HG03135 (cell line): ENCODE results near the gene TEAD1.

ENCODE experiments used
- ATAC-seq: cut with Tn5 transposase; IDR thresholded peaks from one replicate; pipeline ENCODE4 v1.9.1; 2021; ENCODE audit warnings: mild to moderate bottlenecking, moderate library complexity; ENCODE audit not compliant: unreplicated experiment

TEAD1 gene

DNA sequence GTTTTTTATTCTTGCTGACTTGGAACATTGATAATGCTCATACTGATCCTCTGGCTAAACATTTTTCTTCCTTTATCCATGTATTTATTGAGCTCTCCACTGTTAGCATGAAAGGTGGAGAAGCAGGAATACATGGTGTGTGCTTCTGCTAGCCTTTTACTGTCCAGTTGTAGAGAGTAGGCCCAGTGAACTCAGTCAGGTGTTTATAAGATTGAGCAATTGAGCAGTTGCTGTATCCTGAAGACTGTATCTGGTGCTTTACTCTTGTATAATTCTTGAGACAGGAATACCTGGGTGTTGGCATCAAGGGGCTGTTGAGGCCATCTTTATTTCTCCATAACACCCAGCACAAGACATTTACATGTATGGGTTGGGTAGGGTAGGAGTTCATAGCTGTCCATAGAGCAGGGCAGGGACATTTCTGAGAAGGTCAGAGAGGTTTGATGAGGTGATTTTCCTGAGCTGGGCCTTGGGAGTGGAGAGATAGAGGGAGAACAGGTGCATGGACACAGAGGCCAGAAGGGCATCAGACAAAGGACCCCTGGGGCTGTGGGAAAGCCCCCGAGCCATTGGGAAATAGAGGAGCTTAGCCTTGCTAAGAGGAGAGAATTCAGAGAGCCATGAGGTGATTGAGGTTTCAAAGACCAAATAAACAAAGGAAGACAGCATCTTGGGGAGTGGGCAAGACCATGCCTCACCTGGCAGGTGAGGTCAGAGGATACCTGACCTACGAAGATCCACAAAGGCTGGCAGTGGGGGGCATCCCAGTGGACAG is 155.5 kb downstream of the TEAD1 start:
- ATAC-seq = no peak

DNA sequence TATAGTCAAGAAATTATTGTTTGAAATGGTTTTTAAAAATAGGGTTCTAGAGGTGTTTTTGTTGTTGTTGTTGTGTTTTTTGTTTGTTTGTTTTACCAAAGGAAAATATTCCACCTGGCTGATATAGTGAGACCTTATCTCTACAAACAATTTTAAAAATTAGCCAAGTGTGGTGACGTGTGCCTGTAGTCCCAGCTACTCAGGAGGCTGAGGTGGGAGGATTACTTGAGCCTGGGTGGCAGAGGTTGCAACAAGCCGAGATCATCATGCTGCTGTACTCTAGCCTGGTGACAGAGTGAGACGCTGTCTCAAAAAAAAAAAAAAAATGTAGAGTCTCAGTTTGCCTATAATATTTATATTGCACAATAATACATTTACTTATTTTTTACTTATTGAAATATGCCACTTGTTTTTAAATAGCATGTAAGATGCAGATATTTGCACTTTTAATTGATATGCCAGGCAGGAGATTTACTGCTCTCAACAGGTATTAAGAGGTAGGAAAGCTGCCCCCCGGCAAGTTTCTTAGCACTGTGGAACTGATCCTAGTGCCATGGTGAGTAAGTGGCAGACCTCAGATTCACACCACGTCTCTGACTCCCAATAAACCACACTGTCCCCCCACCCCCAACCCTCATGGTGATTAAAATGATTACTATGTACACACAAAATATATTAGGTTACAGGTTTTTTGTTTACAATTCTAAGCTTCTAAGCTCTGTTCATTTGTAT is 157.4 kb downstream of the TEAD1 start:
- ATAC-seq = no peak

DNA sequence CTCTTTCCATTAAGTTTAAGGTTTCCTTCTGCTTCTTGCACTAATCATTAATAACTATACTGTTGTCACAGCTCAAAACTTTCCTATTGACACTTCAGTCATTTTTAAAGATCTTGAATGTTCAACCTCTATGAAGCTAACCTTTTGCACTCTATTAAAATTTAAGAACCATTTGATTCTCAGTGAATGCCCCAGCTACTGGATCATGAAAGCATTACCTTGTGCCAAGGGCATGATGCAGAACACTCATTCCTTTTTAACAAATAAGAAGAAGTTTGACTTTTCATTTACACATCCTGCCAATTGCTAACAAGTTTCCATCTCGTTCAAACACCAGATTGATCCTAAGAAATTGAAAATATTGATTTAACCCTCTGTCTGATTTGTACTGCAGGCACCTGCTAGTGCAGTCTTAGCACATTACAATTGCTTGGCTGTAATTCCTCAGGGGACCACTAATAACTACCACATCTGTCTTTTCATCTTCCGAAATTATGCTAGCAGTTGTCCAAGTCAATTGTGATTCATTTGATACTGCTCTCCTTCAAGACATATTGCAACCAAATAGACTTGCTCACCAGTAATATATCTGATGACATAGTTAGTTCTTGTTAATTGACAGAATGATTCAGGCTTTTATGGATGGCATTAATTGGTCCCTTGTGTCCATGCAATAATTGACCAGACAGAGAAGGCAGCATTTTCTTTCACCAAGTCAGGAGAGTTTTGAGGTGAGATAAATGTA is 158.4 kb downstream of the TEAD1 start:
- no peak for ATAC-seq

DNA sequence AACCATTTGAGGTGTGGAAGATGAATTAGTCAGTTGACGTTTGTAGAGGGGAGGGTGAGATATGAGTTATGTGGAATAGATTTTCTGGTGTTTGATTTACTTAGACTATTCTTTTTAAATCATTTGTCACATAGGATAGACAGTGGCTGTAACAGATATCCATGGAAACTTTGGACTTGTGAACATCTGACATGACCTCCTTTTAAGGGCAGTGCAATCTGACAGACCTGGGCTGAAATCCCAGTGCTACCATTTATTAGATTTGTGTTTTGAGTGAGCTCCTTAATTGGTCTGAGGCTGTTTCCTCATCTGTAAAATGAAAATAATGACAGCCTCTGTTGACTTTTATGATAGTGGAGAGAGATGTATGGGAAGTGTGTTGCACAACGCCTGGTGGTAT is 159.9 kb downstream of the TEAD1 start:
- ATAC-seq = no peak

DNA sequence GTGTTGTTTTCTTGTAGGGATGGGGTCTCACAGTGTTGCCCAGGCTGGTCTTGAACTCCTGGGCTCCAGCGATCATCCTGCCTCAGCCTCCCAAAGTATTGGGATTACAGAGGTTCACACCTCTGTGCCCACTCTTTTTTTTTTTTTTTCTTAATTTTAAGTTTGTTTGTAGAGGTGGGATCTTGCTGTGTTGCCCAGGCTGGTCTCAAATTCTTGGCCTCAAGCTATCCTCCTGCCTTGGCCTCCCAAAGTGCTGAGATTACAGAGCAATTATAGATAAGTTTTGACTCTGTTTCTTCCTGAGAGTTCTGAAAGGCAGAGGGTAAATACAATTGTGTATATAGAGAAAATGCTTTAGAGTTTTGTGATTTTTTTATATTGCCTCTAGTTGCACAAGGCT is 160.4 kb downstream of the TEAD1 start:
- no peak for ATAC-seq

DNA sequence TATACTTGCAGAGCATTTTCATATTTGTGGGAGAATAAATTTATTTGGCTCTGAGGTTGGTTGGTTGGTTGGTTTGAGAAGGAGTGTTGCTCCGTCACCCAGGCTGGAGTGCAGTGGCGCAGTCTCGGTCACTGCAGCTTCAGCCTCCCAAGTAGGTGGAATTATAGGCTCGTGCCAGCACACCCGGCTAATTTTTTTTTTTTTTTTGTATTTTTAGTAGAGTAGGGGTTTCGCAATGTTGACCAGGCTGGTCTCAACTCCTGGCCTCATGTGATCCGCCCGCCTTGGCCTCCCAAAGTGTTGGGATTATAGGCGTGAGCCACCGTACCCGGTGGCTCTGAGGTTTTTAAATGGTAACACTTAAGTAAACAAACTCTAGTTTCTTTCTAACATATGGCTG is 161.1 kb downstream of the TEAD1 start:
- ATAC-seq = no peak

DNA sequence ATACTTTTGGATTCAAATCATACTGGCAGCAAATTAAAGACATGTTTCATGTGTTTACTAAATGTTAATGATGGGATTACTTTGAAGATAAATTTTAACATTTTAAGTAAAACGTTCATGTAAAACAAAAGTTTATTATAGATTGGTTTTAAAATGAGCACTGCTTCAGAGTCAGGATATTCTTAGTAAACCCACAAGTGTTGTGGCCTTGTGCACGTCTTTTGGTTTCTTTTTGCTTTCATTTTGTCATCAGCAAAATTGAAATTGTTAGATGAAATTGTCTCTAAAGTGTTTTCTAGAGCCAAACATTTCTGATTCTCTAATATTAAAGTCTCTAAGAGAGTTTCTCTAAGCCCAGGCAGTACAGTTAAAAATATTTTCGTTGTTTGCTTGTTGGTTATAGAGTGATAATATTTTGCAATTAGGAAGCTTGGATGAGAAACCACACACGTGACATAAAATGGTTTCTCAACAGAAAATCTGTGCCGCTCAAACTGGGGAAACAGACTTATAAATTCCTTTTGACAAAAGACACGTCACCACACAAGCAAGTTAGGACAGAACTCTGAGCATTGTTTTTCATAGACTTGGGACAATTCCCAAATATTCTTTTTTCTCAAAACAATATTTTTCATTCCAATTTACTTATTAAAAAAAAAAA is 164.4 kb downstream of the TEAD1 start:
- no peak for ATAC-seq

DNA sequence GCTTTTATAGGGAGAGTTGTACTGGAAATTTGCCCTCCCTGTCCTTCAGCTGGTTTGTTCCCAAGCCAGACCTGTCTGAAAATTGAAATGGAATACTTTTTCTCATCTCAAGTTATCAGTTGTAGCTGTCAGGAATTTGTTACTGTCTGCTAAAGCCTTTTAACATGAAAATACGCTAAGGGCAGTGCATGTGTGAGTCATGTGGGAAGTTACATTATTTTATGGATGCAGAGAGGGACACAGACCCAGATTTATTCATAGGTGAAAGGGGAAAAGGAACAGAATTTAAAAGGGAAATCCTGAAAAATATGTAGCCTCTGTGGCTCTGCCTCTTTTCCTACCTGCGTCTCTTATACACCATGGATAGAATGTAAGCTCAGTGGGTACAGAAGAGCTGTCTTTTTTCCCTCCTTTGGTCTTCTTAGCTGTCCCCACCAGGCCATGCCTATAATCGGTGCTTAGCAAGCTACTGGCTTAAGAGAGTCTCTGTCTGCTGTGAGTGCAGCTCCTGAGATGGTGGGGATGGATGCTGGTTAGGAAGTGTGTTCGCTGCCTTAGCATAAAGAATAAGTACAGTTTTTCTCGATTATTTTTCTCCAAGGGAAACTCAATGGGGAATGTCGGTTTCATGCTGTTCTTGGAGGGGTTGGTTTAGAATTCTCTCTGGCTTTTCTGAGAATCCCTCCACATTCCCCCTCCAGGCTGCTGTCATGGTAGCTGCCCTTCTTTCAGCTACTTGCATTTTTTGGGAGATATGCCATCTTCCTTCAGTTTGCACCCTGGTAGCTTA is 166.8 kb downstream of the TEAD1 start:
- no peak for ATAC-seq

DNA sequence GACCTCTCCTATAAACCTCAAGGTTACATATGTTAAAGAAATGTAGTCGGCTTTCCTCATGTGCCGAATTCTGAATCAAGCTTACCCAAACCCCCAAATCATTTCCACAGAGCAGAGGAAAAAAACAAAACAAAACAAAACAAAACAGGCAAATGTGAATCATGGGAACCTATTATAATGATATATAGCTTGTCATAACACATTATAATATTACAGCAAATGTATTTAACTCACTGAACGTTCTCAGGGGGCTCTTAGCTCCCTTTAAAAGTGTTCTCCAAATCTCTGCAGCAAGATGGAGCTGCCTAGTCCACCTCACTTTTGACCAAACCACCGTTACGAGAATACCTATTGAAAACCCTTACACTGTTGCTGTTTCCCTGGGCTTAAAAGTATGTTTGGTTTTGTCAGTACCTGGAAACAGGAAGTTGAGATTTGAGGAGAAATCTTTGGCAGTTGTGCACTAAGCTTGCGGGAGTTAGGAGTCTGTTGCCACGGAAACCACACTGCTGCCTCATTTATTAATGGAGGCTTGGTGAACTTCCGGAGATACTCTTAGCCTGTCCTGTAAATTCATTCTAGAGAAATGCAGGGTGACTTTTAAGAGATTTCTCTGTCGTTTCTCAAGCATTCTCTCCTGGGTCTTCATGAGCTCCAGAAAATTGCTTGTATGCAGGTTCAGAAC is 167.9 kb downstream of the TEAD1 start:
- ATAC-seq = no peak

DNA sequence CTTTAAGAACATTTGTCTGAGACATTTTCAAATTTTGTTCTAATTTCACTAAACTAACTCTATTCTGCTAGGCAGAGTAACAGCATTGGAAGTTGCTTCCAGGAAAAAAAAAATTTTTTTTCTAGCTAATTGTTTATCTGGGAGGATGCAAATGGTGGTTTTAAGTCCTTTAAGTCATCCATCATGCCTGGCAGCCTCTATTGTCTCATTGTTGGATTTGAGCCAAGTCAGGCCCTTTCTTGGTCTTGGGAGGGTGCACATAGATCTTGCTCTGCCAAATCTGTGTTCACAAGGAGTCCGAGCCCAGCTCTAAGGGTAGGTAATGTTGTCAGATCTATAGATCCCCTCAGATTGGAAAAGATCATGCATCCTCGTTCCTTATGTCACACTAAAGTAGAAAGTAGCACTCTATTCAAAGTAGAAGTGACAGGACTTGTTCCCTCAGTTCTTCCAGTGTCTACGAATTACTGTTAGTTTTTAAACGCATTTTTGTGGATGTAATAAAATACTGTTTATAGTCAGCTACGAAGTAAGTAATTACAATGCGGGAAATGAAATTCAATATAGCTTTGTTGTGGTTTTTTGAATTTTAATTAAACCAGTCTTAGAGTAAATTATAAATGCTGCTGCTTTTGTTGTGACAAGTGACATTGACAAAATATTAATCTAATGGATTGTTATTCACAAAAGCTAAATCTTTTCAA is 168.9 kb downstream of the TEAD1 start:
- no peak for ATAC-seq

DNA sequence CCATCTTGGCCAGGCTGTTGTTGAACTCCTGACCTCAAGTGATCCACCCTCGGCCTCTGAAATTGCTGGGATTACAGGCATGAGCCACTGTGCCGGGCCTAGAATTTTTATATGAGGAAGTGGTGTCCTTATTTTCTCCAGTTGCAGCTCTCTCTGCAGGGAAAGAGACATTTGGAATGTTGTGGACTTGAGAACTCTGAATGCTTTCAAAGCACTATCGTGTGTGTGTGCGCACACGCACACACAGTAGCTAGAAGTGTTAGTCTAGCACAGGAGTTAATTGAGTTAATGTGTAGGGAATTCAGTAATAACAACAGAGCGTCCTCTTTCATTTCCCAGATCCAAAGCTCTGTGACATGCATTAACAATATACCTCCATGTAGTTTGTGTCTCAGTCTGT is 170.9 kb downstream of the TEAD1 start:
- no peak for ATAC-seq

DNA sequence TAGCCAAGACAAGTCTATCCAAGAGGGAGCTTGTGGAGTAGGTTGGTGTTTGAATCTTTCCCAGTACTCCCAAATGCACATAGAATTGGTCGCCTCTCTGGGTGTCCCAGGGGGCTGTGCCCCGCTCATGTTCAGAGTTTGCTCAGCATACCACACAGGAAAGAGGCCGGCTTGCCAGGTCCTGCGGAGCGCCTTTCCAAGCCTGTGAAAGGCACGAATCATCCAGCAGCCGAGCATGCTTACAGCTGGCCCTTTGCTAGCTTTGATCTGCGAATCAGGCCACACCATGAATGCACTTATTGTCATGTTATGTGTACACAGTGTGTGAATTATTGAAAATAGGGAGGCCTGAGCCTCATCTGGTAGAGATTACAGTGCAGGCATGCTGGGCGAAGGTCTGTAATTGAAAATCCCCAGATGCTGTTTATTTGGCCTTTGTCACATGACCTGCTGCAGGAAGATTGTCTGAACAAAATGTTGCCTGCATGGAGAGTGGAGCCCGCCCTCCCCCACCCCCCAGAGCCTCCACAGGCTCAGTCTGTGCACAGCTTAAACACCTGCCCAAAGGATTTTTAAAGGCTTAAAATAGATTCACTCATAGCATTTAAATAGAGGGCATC is 171.6 kb downstream of the TEAD1 start:
- ATAC-seq = no peak

DNA sequence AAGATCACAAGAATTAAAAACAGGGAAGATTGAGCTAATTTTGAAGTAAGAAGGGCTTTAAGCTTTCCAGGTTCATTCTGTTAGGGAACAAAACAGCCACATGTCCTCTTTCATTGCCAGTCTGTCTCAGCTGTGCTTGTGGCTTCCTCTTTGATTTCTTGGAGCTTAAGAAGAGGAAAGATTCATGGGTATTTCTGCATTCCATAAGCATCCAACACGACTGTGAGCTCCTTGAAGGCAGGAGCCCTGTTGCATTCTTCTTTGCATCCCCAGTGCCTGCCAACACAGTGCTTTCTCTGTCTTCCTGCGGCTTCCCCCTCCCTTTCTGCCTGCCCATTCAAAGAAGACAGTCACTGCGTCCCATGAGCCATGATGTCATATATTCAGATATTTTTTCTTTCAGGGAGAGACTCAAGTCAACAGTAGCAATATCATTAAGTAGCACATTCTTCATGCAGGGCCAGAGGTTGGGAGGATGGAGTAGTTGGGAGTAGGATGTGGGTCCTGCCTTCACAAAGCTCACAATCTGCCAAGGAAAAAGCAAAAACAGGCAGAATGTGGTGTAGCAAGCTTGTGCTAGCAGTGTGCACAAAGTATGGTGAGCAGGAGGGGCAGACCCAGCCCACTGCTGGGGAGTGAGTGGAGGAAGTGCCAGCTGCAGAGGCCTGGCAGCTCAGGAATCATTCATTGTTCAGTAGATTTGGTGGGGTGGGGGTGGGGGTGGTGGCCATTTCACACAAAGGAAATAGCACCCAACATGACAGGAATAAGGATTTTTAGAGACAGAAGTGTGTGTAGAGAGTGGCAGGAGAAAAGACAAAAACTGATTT is 172.8 kb downstream of the TEAD1 start:
- no peak for ATAC-seq

DNA sequence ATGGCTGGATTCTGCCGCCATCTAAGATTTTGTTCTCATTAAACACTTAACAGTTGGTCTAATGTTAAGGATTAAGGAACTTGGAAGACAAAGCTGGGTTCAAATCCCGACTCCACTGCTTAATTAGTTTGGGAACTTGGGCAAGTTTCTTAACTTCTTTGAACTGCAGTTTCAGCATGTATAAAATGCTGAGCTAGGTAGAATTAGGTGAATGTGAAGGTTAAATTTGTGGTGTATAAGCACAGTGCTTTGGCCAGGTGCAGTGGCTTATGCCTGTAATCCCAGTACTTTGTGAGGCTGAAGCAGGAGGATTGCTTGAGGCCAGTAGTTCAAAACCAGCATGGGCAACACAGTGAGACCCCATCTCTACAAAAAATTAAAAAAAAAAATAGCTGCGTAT is 174.2 kb downstream of the TEAD1 start:
- no peak for ATAC-seq

DNA sequence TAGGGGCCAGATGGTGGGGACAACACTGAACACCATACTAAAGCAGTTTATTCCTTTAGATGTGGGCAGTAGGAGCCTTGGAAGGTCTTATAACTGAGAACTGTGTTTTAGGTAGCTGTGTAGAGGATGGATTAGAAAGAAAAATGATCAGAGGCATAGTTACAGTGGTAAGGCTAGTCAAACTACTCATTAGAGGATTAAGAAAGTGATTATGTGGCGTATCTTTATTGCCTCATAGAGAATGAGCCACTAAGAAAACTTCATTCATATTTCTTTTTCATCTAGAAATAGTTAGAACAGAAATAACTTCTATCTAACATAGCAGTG is 179.1 kb downstream of the TEAD1 start:
- no peak for ATAC-seq

DNA sequence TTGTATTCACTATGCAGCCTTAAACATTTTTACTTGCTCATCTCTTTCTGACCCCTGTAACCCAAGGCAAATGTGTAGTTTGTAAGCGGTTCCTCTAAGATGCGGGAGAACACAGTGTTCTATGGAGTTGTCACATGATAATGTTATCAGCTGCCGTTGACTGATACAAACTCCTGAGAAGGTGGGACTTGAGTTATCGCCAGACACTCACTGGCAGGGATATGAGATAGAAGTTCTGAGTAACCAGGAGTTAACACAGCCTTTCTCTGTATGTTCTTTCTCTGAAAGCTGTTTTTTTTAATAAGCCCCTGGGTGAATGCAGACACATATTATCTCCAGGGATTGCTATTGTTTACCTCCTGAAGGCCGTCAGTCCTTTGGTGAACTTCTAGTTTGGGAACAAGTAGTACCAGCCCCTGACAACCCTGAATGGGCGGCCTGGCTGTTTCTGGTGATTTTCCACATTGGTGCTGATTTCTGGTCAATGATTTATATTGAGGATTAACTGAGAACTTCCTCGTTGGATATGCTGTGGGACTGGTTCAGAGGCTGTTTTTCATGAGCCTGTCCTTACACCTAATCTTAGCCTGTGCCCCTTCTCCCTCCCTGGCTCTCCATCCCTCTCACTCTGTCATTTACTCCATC is 179.6 kb downstream of the TEAD1 start:
- no peak for ATAC-seq

DNA sequence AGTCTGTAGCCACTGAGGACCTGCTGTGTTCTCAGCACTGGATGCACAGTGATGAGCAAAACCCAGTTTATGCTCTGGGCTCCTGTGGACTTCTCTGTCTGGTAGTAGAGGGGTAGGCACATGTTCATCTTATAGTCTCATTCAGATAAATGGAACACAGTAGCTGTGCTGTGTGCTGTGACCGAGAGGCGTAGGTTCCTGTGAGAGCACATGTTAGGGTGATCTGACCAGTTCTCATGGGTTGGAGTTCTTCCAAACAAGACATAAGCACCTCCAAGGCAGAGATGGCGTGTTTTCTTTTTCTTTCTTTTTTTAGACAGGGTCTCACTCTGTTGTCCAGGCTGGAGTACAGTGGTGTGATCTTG is 180.1 kb downstream of the TEAD1 start:
- ATAC-seq = no peak

DNA sequence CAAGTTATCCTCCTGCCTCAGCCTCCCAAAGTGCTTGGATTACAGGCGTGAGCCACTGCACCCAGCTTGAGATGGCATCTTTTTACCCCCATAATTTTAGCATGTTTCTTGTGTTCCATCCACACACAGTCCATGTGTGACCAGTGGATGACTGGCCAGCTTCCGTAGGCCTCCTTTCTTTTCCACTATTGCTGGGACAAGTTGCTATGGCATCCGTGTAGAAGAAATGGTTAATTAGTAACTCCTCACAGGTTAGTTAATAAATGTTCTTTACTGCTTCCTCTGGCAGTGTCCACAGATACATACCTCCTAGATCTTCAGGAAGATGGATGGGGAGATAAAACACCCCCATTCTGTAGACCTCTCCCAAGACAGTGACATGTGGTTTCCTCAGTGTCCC is 180.6 kb downstream of the TEAD1 start:
- no peak for ATAC-seq
